Heart right ventricle (tissue), 16 donors: ENCODE measurements around the gene HSD11B1L. TPM values are rescaled to one million over a fixed set of nuclear protein-coding genes. Genes with fewer than 3 reads are reported as not detected.

Source experiments
- ATAC-seq, 8 donors: fragments of 200-7000 bp; cut with Tn5 transposase; one replicate each; pipeline ENCODE4 v1.9.1; 2020; ENCODE audit warnings: mild to moderate bottlenecking in 8 of 8, moderate library complexity in 8 of 8, moderate number of reproducible peaks in 1 of 8
- DNase-seq, 2 donors: peaks; one replicate each; pipeline ENCODE4 v3.0.0-alpha.2; 2020
- H3K27ac ChIP-seq, 10 donors: fragments of 200-600 bp; sonication (generic) in 2 of 10; one replicate each; pipeline versions ENCODE4 v1.5.0 to v1.8.0; 2020 to 2022; ENCODE audit warnings: mild to moderate bottlenecking in 3 of 10
- H3K27me3 ChIP-seq, 7 donors: fragments of 200-600 bp; one replicate each; pipeline ENCODE4 v1.8.0; 2021 to 2022; ENCODE audit warnings: mild to moderate bottlenecking in 2 of 7
- H3K36me3 ChIP-seq, 9 donors: fragments of 200-600 bp; sonication (generic) in 1 of 9; one replicate each; pipeline versions ENCODE4 v1.5.0 to v1.8.0; 2020 to 2022; ENCODE audit warnings: mild to moderate bottlenecking in 2 of 9
- H3K4me1 ChIP-seq, 9 donors: fragments of 200-600 bp; sonication (generic) in 1 of 9; one replicate each; pipeline versions ENCODE4 v1.5.0 to v1.8.0; 2020 to 2022; ENCODE audit warnings: mild to moderate bottlenecking in 4 of 9
- H3K4me3 ChIP-seq, 10 donors: fragments of 200-600 bp; sonication (generic) in 2 of 10; one replicate each; pipeline versions ENCODE4 v1.5.0 to v1.8.0; 2020 to 2022; ENCODE audit warnings: mild to moderate bottlenecking in 7 of 10, moderate library complexity in 2 of 10
- H3K9me3 ChIP-seq, 11 donors: fragments of 200-600 bp in 10 of 11; sonication (generic) in 2 of 11; one replicate each; pipeline versions ENCODE4 v1.5.0 to v1.8.0; 2013 to 2022; ENCODE audit warnings: mild to moderate bottlenecking in 2 of 11, control low read depth in 1 of 11, moderate library complexity in 1 of 11
- WGBS, 2 donors: extraction: QIAGEN DNeasy Blood & Tissue Kit; methylation state at CpG; one replicate each; pipeline ENCODE4 v1.1.7; 2013; ENCODE audit warnings: inconsistent platforms in 1 of 2; 5-methylcytosine and 5-hydroxymethylcytosine counted together
- intact Hi-C, 10 donors: fragments of 100-400 bp; cut with DNase I; formaldehyde crosslinking; loops; one replicate each; pipeline versions ENCODE4 v1.11.1 to v1.14.2; 2022
- polyA plus RNA-seq, 2 donors: library from polyadenylated mRNA; stranded (reverse); fragments of 200-250 nt; gene quantifications; one replicate each; pipeline ENCODE4 v1.2.3, GENCODE V29; 2013
- total RNA-seq, 10 donors: library from RNA; stranded (reverse); fragmentation: NEBNext Ultra II Directional in 3 of 10; extraction: Animal tissue kit (Norgen Biotek cat#: 25700) in 3 of 10; gene quantifications; one replicate each; pipeline versions ENCODE4 v1.2.1 to v1.2.4, GENCODE V29; 2021 to 2023
- TF ChIP-seq, protein P1 (sequence below), 9 donors: fragments of 200-600 bp; sonication (generic) in 2 of 9; IDR thresholded peaks; one replicate each; pipeline versions ENCODE4 v1.5.0 to v1.8.0; 2021 to 2022; ENCODE audit warnings: antibody characterized with exemption in 9 of 9, mild to moderate bottlenecking in 5 of 9, moderate library complexity in 1 of 9
- donor health status: Arrhythmogenic right ventricular cardiomyopathy.
- donor health status: ischemic (EF 13 %, LVEDD 7.1; RV severe dilation, severe dysfunction).
- donor health status: healthy with polysubstance abuse.
- donor health status: DM: no; HTN: yes; CAD: no.
- donor health status: DM: no; HTN: no; CAD: no.
- donor health status: ischemic (EF 25% LVEDD 6.9; RV normal size, moderate dysfunction).
- donor health status: ischemic (EF 25% LVEDD 5.7; RV mildly dilated, moderate dysfunction).
- donor health status: healthy.
- donor health status: DM: yes; HTN: yes; CAD: no.
- donor health status: Ischemic cardiomyopathy.
- donor health status: ischemic (EF 35%, LVEDD 5.7; RV mildly dilated, moderate dysfunction).
- donor health status: nonischemic (EF 11% LVEDD 7.7; RV severe dilation, severe dysfunction).
- donor health status: DM: yes; HTN: yes; CAD: no.
- donor health status: PGD.
- donor health status: ischemic (EF 29% LVEDD 5.4; RV normal size, mild dysfunction).
- donor health status: nonischemic (EF 23%, LVEDD 6.1; RV moderate dilation, normal function).

HSD11B1L gene
- total and polyA plus RNA-seq, 12 donors: 3.3 to 13.2 (median 4.3) TPM

DNA sequence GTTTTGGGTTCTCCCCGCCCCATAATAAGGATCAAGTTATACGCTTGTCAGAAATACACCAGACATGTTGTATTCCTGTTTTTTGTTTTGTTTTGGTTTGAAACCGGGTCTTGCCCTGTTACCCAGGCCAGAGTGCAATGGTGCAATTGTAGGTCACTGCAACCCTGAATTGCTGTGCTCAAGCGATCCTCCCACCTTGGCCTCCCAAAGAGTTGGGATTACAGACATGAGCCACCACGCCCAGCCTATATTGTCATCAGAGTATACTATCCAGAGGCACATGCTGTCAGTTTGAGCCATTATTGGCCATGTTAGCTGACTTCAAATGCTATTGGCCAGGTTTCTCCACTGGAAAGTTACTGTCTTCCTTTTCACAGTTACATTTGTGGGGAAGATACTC lies 48.2 kb upstream of the HSD11B1L start:
- H3K27ac ChIP-seq: peak overlapping the region in 1 of 10 donors; percentile 8
- TF ChIP-seq, protein P1, sequence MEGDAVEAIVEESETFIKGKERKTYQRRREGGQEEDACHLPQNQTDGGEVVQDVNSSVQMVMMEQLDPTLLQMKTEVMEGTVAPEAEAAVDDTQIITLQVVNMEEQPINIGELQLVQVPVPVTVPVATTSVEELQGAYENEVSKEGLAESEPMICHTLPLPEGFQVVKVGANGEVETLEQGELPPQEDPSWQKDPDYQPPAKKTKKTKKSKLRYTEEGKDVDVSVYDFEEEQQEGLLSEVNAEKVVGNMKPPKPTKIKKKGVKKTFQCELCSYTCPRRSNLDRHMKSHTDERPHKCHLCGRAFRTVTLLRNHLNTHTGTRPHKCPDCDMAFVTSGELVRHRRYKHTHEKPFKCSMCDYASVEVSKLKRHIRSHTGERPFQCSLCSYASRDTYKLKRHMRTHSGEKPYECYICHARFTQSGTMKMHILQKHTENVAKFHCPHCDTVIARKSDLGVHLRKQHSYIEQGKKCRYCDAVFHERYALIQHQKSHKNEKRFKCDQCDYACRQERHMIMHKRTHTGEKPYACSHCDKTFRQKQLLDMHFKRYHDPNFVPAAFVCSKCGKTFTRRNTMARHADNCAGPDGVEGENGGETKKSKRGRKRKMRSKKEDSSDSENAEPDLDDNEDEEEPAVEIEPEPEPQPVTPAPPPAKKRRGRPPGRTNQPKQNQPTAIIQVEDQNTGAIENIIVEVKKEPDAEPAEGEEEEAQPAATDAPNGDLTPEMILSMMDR (IDR thresholded peaks at IDR 0.05): no peak
- no peaks in the 10 kb centered on the region for H3K9me3 ChIP-seq
- WGBS, 2 donors: 86 to 92% methylated on average over 5 of the region's 5 CpGs
- ATAC-seq (no peak), DNase-seq (no peak)
- peaks cover 10 to 79% (median 58%) of the 10 kb centered on the region in 9 donors for H3K4me1 ChIP-seq
- H3K27me3 ChIP-seq: no peaks in the 10 kb centered on the region
- H3K36me3 ChIP-seq: peaks cover 0 to 49% (median 8%) of the 10 kb centered on the region in 9 donors
- no peak overlapping the region for H3K4me3 ChIP-seq
- intact Hi-C loops: no loop called here

DNA sequence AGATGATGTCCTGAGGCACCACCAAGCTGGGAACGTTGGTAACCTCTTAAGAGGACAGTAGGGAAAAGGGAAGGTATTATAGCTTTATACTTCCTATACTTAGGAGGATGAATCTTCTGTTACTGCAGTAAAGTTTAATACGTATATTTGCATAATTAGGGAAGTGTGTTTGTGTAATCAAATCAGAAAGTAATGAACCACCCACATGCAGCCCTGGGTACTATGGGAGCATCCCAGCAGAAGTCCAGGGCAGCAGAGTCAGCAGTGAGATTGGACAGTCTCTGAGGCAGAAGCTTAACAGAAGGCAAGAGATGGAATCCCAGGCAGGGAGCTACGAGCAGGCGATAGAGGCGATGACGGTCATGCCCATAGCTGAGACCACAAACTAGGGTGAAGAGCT lies 45.4 kb upstream of the HSD11B1L start:
- ATAC-seq: no peak
- H3K4me1 ChIP-seq: peaks cover 10 to 54% (median 35%) of the 10 kb centered on the region in 9 donors
- TF ChIP-seq, protein P1 (IDR thresholded peaks at IDR 0.05): no peak

DNA sequence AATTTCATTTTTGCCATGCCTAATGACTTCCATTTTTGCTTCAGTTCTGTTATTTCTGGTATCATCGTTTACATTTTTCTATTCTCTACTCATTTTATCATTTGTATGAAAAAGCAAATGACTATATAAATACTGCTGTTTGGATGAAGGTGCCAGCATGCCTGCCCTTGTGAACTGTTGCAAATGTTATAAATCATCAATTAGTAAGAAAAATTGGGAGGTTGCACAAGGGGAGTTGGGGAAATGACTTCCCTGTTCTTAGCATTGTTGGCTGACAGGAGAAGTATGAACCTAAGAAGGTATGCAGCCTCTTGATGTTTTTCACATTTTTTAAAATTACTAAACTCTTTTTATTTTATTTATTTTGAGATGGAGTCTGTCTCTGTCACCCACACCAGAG lies 42.9 kb upstream of the HSD11B1L start:
- peaks cover 0 to 41% (median 14%) of the 10 kb centered on the region in 9 donors for H3K36me3 ChIP-seq
- DNase-seq (no peak), ATAC-seq (no peak)
- no peak overlapping the region for H3K4me3 ChIP-seq
- no peaks in the 10 kb centered on the region for H3K9me3 ChIP-seq
- H3K27me3 ChIP-seq: no peaks in the 10 kb centered on the region
- intact Hi-C loops: no loop called here
- H3K4me1 ChIP-seq: peaks cover 0 to 34% (median 13%) of the 10 kb centered on the region in 9 donors
- no peak overlapping the region for H3K27ac ChIP-seq
- 67 to 69% methylated on average over 1 of the region's 1 CpG for WGBS, 2 donors
- TF ChIP-seq, protein P1 (IDR thresholded peaks at IDR 0.05): no peak

More for the DNA sequence above, 45.4 kb upstream of the HSD11B1L start:
- WGBS, 2 donors: 80 to 85% methylated on average over 6 of the region's 6 CpGs
- H3K4me3 ChIP-seq: no peak overlapping the region
- H3K27ac ChIP-seq: no peak overlapping the region
- intact Hi-C loops: no loop called here
- peaks cover 0 to 22% (median 0%) of the 10 kb centered on the region in 9 donors for H3K36me3 ChIP-seq
- H3K9me3 ChIP-seq: no peaks in the 10 kb centered on the region
- H3K27me3 ChIP-seq: no peaks in the 10 kb centered on the region
- DNase-seq: no peak

DNA sequence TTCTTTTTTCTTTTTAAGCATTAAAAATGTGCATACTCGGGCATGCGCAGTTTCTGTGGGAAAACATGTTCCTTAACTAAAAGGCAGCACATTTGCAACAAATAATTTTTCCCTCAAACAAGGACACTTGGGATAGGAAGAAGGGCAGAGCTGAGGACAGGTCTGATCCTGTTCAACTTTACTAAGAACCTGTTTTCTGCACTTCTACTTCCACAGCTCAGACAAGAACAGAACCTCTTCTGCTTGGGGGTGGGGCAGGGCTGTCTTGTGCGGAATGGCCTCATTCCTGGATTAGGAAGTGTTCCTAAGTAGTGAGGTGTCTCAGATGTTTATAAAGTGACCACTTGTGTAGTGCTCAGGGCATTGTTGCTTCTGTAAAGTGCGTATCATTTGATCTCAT lies 39.7 kb upstream of the HSD11B1L start:
- H3K36me3 ChIP-seq: peaks cover 0 to 69% (median 24%) of the 10 kb centered on the region in 9 donors
- DNase-seq: no peak
- no peaks in the 10 kb centered on the region for H3K9me3 ChIP-seq
- H3K27me3 ChIP-seq: no peaks in the 10 kb centered on the region
- TF ChIP-seq, protein P1 (IDR thresholded peaks at IDR 0.05): no peak
- peaks cover 0 to 15% (median 6%) of the 10 kb centered on the region in 9 donors for H3K4me1 ChIP-seq
- no peak for ATAC-seq
- no peak overlapping the region for H3K27ac ChIP-seq
- intact Hi-C loops: no loop called here
- no peak overlapping the region for H3K4me3 ChIP-seq
- 86 to 90% methylated on average over 4 of the region's 4 CpGs for WGBS, 2 donors
